Mammary epithelial cell (primary cell): ENCODE data around the gene EXD1.

ENCODE experiments used
- EZH2 ChIP-seq: IDR thresholded peaks from 2 replicates; pipeline ENCODE4 v1.6.1; 2012; ENCODE audit warnings: low read length, inconsistent platforms, borderline replicate concordance
- TF ChIP-seq, protein P1 (sequence below), 2 donors: IDR thresholded peaks in 1 of 2; conservative IDR thresholded peaks in 1 of 2; 2 replicates each; pipeline ENCODE4 v1.5.1; 2011 to 2012; ENCODE audit warnings: inconsistent platforms in 2 of 2, low read length in 2 of 2, mild to moderate bottlenecking in 2 of 2, control low read depth in 1 of 2, low read depth in 1 of 2; ENCODE audit not compliant: insufficient read depth in 1 of 2; ENCODE audit errors: extremely low read depth in 1 of 2

DNA sequence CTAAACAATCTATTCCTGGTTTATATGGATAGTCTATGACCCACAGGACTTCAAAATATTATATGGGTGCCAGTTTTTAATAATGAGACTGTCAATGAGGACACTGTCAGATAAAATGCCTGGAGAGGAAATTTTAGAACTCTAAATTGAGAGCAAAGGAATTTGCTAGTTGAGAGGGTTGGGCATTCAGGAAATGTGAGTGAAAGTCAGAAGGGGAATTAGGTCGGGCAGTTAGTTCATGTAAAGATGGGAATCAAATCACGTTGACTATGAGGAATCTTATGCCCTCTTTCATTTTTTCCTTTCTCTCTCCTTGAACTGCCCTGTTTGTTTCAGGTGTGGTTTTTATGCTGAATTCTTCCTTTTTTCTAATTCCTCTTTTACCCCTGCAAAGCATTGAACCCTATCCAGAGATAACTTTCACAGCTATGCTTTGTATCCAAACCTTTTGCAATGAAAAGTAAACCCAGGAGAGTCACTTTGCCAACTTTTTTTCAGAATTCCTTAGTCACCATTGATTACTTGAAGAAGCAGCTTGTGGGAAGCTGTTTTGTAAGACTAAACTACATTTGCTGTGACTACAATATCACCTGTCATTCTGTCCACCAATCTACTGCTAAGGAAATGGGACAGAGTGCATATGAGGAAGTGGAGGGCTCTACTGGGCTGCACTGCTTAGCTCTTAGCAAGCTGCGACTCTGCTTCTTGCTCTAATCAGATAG is 28.4 kb upstream of the EXD1 start:
- TF ChIP-seq, protein P1, sequence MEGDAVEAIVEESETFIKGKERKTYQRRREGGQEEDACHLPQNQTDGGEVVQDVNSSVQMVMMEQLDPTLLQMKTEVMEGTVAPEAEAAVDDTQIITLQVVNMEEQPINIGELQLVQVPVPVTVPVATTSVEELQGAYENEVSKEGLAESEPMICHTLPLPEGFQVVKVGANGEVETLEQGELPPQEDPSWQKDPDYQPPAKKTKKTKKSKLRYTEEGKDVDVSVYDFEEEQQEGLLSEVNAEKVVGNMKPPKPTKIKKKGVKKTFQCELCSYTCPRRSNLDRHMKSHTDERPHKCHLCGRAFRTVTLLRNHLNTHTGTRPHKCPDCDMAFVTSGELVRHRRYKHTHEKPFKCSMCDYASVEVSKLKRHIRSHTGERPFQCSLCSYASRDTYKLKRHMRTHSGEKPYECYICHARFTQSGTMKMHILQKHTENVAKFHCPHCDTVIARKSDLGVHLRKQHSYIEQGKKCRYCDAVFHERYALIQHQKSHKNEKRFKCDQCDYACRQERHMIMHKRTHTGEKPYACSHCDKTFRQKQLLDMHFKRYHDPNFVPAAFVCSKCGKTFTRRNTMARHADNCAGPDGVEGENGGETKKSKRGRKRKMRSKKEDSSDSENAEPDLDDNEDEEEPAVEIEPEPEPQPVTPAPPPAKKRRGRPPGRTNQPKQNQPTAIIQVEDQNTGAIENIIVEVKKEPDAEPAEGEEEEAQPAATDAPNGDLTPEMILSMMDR (conservative IDR thresholded peaks at IDR 0.05 in 1 of 2, IDR thresholded peaks at IDR 0.05 in 1 of 2; ENCODE audit: extremely low read depth in 1 of 2, insufficient read depth in 1 of 2, low read depth in 1 of 2, low read length in 2 of 2): no peak
- no peak for TF ChIP-seq EZH2
